IPS DF 19.7 (cell line): ENCODE data around the gene ARSG.
"Not testable (repeated sequence)": the region's sequence is repeated elsewhere in the genome, so short reads cannot be mapped to it uniquely, and the experiment has no call there.

Source experiments
- DNase-seq: peaks from one replicate; pipeline ENCODE4 v3.0.0-alpha.2; 2013; ENCODE audit warnings: low read depth, low spot score

ARSG gene

DNA sequence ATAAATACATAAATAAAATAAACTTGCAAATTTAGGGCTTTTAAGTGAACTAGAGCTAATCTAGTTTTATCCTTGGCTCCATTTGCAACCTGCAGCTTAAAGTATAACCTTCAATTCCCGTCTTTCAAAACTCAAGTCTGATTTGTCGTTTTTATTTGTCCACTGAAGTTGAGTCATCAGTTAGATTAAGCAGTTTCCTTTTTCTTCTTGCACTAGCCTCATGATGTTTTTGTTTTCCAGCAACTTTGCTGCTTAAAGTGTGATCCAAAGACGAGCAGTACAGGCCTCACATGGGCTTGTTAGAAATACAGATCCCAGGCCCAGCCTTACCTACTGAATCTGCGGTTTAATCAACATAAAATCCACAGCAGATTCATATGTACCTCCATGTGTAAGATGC lies 13.8 kb downstream of the ARSG start:
- DNase-seq, result no peak

DNA sequence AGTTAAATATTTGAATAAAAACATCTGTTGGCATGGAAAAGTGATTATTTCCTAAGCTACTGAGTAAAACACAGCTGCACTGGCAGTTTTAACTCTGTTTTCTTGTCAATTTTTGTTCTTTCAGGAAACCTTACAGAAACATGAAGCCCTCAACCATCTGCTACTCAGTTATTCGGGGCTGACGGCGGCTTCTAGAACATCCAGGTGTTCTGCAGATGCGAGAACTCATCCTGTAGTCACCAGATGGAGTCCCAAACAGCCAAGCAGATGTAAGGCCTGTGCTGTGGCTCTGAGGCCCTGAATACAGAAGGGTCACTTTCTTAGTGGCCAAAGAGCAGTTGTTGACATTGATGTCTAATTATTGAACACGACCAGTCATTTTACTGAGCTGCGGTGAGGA lies 15.5 kb downstream of the ARSG start:
- DNase-seq, result no peak

DNA sequence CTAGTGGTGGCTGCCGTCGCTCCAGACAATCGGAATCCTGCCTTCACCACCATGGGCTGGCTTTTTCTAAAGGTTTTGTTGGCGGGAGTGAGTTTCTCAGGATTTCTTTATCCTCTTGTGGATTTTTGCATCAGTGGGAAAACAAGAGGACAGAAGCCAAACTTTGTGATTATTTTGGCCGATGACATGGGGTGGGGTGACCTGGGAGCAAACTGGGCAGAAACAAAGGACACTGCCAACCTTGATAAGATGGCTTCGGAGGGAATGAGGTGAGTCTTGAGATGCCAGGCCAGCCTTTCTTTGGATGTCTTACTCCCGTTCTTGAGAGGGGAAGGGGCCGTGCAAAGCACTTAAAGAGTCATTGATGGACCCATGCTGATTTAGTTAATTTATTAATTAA lies 16.1 kb downstream of the ARSG start:
- no peak for DNase-seq

DNA sequence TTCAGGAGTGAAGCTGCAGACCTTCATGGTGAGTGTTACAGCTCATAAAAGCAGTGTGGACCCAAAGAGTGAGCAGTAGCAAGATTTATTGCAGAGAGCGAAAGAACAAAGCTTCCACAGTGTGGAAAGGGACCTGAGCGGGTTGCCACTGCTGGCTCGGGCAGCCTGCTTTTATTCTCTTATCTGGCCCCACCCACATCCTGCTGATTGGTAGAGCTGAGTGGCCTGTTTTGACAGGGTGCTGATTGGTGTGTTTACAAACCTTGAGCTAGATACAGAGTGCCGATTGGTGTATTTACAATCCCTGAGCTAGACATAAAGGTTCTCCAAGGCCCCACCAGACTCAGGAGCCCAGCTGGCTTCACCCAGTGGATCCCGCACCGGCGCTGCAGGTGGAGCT lies 17.2 kb downstream of the ARSG start:
- not testable (repeated sequence) for DNase-seq

DNA sequence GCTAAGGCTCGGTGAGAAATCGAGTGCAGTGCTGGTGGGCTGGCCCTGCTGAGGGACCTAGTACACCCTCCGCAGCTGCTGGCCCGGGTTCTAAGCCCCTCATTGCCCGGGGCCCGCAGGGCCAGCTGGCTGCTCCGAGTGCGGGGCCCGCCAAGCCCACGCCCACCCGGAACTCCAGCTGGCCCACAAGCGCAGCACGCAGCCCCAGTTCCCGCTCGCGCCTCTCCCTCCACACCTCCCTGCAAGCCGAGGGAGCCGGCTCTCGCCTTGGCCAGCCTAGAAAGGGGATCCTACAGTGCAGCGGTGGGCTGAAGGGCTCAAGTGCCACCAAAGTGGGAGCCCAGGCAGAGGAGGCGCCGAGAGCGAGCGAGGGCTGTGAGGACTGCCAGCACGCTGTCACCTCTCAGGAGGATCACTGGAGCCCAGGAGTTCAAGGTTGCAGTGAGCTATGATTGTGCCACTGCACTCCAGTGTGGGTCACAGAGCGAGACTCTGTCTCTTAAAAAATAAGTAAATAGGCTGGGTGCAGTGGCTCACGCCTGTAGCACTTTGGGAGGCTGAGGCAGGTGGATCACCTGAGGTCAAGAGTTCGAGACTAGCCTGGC lies 17.9 kb downstream of the ARSG start:
- DNase-seq, result not testable (repeated sequence)

DNA sequence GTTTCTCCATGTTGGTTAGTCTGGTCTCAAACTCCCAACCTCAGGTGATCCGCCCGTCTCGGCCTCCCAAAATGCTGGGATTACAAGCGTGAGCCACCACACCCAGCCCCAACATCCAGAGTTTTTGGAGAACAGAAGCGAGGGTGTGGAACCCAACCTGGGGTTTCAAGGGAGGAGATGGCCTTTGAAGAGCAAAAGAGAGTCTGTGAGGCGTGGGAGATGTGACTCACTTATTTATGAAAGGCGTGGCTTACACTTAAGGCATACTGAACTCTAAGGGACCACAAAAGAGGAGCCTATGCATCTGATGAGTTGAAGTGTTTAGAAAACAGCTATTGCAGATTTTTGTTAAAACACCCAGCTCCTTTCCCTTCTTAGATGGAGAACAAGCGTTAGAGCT lies 18.9 kb downstream of the ARSG start:
- DNase-seq, result no peak

DNA sequence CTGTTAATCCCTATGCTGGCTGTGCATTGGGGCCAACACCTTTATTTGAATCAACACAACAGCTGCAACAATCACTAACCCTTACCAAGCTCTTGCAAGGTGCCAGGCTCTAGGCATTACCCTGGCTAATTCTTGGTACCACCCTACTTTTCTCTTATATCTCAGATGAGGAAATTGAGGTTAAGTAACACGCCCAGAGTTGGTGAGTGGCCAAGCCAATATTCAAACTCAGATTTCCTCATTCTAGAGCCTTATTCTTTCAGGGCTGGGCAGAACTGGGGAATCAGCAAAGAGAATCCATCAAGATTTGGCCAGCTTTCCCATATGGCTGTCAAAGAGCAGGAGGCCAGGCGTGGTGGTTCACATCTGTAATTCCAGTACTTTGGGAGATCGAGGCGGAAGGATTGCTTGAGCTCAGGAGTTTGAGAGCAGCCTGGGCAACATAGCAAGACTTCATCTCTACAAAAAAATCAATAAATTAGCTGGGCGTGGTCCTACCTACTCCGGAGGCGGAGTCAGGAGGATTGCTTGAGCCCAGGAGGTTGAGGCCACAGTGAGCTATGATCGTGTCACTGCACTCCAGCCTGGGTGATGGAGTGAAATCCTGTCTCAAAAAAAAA lies 23.7 kb downstream of the ARSG start:
- DNase-seq, result no peak

DNA sequence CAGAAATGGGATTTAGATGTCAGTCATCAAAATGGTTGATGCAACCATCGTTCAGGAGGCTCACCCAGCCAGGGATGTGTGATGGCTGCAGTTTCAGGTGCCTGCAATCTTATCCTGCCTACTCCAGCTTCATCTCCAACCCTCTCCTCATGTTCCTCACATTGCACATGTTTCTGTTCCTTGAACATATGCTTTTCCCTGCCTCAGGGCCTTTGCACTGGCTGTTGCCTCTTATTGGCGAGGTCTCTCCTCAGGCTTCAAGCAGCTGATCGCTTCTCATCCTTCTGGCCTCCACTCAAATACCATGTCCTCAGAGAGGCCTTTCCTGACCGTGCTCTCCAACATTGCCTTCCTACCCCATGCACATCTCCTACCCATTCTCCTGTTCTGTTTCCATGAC lies 24.6 kb downstream of the ARSG start:
- no peak for DNase-seq

DNA sequence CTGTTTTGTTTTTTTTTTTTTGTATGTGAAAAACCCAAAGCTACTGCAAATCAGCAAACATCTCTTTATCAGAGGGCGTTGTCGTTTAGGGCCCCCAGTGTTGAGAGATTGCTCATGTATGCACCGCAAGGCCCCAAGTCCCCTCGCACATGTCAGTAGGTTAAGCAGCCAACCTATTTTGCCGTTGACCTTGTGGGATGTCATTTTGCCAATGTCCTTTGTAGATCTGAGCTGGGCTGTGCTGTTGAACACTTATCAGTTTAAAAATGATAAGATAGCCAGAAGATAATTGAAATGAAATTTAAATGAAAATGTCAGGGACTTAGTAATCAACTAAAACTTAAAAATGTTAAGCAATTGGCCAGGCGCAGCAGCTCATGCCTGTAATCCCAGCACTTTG lies 26.2 kb downstream of the ARSG start:
- no peak for DNase-seq

DNA sequence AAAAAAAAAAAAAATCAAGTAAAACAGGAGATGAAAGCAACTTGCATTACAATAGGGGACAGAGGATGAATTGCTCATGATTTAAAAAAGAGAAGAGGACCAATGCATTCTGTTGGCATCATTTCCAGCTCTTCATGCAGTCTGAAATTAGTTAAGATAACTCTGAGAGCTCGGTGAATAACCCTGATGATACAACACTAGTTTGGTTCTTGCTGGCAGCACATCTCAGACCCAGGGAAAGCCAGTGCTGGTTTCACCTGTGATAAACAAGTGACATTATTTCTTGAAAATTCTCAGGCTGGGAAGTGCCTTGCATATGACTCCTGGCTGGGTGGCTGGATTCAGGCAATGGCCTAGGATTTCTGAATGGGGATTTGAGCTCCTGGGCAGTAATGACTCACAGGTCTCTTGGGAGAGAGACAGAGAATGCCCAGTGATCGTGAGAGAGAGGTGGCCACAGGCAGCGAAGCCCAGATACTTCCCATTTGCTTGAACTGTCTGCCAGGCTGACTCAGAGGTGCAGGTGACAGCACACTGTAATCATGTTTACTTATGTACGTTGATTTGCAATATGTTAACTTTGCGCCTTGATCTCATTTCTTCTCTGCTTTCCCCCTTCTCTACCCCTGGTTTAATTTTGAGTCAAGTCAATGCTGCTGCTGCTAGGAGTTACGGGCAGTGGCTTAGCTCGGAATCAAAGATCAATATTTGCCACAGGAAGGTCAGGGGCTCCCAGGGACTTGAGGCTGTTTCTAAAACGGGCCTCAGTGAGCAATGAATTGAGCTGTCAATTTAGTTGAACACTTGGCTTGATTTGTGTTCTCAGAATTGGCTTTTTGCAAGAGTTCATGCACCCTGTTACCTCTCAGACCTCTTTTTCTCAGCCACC lies 27.1 kb downstream of the ARSG start:
- DNase-seq, result no peak

DNA sequence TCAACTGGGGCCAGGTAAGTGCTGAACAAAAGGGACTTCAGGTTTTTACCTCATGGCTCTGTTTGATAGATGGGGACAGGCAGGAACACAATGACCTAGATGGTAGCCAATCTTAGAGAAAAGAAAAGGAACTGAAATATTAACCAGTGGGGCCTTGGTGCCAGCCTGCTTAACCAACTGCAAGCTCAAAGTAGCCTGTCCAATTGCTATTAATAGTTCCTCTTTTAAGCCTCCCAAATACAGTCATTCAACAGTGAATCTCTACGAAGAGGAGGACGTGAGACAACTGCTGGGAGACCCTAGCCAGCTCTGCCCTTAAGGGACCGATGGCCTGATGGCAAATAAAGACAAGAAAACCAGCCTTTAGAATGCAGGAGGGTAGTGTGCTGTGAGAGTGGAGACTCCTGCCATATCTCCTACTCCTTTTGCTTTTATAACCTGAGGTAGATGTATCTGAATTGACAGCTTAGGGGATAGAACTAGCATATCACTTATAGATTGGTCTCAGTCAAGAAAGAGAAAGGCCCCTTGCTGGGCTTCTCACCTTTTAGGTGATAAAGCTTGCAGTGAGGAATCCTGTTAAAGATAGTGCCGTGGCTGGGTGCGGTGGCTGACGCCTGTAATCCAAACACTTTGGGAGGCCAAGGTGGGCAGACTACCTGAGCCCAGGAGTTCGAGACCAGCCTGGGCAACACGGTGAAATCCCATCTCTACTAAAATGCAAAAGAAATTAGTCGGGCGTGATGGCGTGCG lies 28.3 kb downstream of the ARSG start:
- DNase-seq, result no peak

DNA sequence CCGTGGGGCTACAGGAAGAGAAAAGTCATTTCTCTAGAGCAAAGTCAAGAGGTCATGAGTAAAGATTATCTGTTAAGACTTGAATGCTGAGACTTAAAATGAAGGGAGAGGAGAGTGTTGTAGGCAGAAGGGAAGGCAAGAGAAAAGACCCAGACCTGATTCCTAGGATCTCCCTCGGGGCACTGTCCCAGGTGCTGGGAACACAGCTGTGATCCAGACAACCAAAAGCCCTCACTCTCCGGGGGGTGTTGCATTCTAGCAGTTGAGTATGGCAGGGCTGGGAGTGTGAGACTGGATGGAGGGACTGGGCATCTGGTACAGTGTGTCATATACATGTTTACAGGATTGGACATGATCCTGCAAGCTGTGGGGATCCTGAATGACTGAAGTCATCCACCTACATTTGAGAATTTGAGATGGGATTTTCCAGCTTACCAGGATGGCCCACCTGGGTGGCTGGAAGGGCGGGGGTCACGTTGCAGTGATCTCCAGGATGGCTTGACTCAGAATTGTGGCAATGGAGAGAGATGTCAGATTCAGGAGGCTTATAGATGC lies 29.1 kb downstream of the ARSG start:
- DNase-seq, result no peak

DNA sequence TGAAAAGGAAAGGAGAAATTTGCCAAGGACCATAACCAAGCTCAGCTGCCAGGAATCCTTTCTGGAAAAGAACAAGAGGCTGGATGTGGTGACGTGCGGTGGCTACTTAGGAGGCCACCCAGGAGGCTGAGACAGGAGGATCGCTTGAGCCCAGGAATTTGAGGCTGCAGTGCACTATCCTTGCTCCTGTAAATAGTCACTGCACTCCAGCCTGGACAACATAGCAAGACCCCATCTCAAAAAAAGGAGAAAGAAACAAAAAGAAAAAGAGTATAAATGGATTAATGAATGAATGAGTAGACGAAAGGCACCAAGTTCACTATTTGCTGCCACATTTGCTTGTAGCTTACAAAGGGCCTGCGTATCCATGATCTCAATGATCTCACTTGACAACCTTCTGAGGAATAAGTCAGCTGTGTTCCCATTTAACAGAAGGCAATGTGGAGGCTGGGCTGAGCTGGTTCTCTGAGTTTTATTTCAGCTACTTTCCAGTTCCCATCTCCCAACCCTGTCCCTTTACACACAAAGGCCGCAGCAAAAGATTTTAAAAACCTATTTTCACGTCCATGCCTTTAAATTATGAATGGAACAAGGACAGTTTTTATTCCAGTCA lies 29.8 kb downstream of the ARSG start:
- no peak for DNase-seq

DNA sequence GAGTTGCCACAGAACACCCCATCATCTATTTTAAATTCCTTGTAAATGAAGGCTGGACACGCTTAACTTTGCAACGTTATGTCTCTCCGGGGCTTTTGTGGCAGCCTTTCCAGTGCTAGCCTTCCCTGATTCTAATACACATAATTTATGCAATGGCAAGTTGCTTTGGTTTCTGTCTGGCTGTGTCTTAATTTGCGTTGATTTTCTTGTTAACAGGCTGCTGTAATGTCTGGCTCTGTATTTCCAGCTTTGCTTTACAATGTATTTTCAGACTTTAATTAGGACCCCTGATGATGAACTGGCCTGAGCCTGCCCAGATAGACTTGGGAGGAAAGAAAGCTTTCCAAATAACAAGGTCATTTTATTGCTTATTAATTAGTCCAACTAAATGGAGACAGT lies 30.3 kb downstream of the ARSG start:
- no peak for DNase-seq

DNA sequence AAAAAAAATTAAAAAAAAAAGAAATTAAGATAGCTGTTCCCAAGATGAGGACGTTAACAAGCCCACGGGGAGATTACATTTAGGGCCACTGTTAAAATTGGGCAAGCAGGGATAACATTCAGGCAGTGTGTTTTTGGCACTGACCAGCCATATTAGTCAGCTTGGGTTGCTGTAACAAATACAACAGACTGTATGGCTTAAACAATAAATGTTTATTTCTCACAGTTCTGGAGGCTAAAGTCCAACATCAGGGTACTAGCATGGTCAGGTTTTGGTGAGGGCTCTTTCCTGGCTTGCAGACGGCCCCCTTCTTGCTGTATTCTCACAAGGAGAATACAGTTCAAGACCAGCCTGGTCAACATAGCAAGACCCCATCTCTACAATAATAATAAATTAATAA lies 31.3 kb downstream of the ARSG start:
- DNase-seq, result no peak

DNA sequence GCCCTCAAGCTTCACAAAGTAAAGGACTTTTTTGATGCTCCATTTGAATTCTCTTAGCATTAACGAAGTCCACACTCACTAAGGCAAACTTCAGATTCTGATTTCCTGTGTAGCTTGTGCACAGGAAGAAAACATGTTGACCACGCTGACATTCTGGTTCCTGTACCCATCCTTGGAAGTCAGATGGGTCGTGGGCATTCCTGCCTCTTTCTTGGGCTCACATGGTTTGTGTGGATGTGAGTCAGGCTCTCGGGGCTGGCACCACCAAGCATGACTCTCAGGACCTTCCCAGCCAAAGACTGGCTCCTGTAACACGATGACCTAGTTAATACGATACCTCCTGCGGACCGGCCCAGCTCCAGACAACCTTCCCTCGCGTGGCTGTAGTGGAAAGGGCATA lies 32.8 kb downstream of the ARSG start:
- DNase-seq, result no peak

DNA sequence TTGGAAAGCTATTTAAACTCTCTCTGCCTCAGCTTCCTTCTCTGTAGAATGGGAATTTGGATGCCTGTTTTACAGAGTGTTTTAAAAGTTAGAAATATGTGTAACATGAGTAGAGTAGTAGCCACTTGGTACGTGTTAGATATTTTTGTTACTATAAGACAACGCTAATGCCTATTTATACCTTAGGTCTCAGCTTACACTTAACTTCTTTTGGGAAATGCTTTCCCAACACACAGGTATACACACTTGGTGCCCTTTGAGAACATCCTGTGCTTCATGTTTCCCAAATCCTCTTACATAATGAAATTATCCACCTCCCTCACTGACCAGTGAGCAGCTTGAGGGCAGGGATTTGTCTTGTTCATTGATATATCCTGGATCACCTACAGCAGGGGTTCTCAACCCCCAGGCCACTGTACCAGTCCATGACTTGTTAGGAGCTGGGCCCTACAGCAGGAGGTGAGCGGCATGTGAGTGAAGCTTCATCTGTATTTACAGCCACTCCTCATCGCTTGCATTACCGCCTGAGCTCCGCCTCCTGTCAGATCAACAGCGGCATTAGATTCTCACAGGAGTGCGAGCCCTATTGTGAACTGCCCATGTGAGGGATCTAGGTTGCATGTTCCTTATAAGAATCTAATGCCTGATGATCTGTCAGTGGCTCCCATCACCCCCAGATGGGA lies 33.5 kb downstream of the ARSG start:
- no peak for DNase-seq

DNA sequence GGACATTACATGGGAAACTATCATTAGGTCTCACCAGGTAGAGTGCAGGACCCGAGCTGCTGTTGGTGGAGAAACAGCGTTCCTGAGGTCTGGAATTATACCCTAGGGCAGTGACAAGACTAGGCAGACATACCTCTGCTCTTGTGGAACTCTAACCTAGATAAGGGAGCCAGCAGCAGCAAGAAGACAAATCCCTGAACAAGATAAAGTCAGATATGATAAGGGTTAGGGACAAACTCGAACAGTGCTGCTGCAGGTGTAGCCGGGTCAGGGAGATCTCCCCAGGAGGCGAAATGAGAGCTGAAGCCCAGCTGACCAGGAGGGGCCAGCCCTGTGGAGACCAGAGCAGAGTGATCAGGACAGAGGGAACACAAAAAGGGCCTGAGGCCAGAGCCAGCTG lies 34.7 kb downstream of the ARSG start:
- DNase-seq, result no peak

DNA sequence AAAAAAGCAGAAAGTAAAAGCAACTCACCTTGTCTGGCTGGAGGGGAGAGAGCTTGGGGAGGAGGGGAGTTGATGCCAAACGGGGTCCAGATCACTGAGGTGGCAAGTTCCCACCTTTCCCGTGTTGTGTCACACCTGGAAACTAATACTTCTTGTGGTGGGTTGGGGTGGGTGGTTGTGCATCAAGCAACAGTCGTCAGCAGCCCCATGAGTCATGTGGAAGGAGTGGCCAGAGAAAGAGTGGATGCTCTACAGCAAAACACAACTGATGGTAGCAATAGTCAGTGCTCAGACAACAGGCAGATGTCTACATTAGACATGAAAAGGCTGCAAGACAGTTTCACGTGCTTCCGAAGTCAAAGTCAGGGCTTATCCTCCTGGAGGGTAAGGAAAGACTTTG lies 35.4 kb downstream of the ARSG start:
- no peak for DNase-seq

DNA sequence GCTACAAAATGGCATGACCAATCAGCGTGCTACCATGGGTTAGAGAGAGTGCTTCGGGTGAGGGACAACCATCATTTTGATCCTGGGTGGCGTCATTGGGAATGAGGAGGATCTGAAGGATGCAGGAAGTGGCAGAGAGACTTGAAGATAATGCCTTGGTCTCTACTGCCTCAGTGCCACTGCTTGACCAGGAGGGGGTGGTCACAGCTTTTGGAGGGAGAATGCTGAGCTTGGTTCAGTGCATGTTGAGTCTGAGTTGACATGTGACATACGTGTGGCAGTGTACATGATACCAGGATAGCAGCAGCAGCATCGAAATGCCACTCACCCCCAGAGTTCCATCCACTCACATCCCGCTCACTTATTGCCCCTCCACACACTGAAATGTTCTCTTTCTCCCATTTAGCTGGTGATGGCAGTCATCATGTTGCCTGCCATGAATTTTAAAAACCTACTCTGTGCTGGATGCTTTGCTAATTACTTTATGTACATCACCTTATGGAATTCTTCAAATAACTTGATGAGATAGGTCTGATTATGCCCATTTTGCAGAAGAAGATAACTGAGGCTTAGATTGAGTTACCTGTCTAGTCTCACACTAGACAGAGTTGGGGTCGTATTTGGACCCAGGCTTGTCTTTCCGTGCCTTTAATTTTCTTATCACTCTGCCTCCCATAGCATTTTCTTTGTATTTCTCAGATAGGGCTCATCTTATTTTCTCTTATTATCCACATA lies 36.7 kb downstream of the ARSG start:
- DNase-seq, result no peak
